PC-3 (cell line): Measurements from ENCODE around the gene GIT2.

ENCODE experiments used
- CTCF ChIP-seq: fragments of 300-600 bp; sonication (generic); conservative IDR thresholded peaks from 2 replicates; pipeline ENCODE4 v1.5.1; 2017; ENCODE audit warnings: antibody characterized with exemption, low read depth, mild to moderate bottlenecking, low read length
- EZH2 ChIP-seq: fragments of 300-600 bp; sonication (generic); IDR thresholded peaks from one replicate; pipeline ENCODE4 v1.6.1; 2017; ENCODE audit warnings: antibody characterized with exemption, mild to moderate bottlenecking, low read length; ENCODE audit not compliant: unreplicated experiment

- no peak for TF ChIP-seq CTCF
- TF ChIP-seq EZH2: no peak
Observed at GRCh38 chr12:109948368-109948767, 47.8 kb downstream of the GIT2 start.
